PFSK-1 (cell line): ENCODE data around the gene MAD1L1.

Experiments used
- FOXP2 ChIP-seq: optimal IDR thresholded peaks from 2 replicates; pipeline ENCODE3; 2011; ENCODE audit warnings: borderline replicate concordance, control low read depth, inconsistent platforms; ENCODE audit not compliant: insufficient read depth; ENCODE audit errors: extremely low read length, extremely low read depth
- POLR2AphosphoS5 ChIP-seq: IDR thresholded peaks from 2 replicates; pipeline ENCODE4 v1.6.1; 2012; ENCODE audit warnings: low read depth, mild to moderate bottlenecking, control low read depth, low read length, moderate library complexity
- REST ChIP-seq, 2 experiments: IDR thresholded peaks; 2 replicates each; pipeline versions ENCODE4 v1.6.1 to v1.8.0; 2011 to 2012; ENCODE audit warnings: low read depth in 2 of 2, low read length in 2 of 2, control low read depth in 1 of 2, inconsistent platforms in 1 of 2, mild to moderate bottlenecking in 1 of 2, moderate library complexity in 1 of 2; ENCODE audit not compliant: insufficient read depth in 1 of 2
- SIN3A ChIP-seq: IDR thresholded peaks from 2 replicates; pipeline ENCODE4 v1.6.1; 2012; ENCODE audit warnings: mild to moderate bottlenecking, low read length, moderate library complexity, borderline replicate concordance; ENCODE audit not compliant: insufficient read depth
- TAF1 ChIP-seq: IDR thresholded peaks from 2 replicates; pipeline ENCODE4 v1.6.1; 2012; ENCODE audit warnings: low read length, control low read depth, borderline replicate concordance; ENCODE audit not compliant: insufficient read depth

The MAD1L1 gene

GRCh38 chr7:2022737-2023250 lies 210.0 kb downstream of the MAD1L1 start:
- TF ChIP-seq POLR2AphosphoS5 = no peak
- TF ChIP-seq SIN3A = no peak
- no peak for TF ChIP-seq REST (IDR thresholded peaks at IDR 0.05; ENCODE audit: insufficient read depth in 1 of 2, low read depth in 2 of 2, low read length in 2 of 2)
- no peak for TF ChIP-seq FOXP2
- TF ChIP-seq TAF1 = no peak

GRCh38 chr7:2022021-2022409 lies 210.7 kb downstream of the MAD1L1 start:
- no peak for TF ChIP-seq SIN3A
- TF ChIP-seq FOXP2 = no peak

- no peak for TF ChIP-seq POLR2AphosphoS5
- no peak for TF ChIP-seq SIN3A
- TF ChIP-seq FOXP2 = no peak
- TF ChIP-seq TAF1 = no peak
Measured at GRCh38 chr7:2019711-2020511, 212.8 kb downstream of the MAD1L1 start.

GRCh38 chr7:2019461-2019710 lies 213.4 kb downstream of the MAD1L1 start:
- TF ChIP-seq TAF1 (no peak), POLR2AphosphoS5 (no peak), FOXP2 (no peak), SIN3A (no peak), REST (IDR thresholded peaks at IDR 0.05; ENCODE audit: insufficient read depth in 1 of 2, low read depth in 2 of 2, low read length in 2 of 2) (no peak)

GRCh38 chr7:2018569-2019460 lies 213.9 kb downstream of the MAD1L1 start:
- TF ChIP-seq REST (IDR thresholded peaks at IDR 0.05; ENCODE audit: insufficient read depth in 1 of 2, low read depth in 2 of 2, low read length in 2 of 2) = no peak
- TF ChIP-seq FOXP2 = no peak
- TF ChIP-seq POLR2AphosphoS5 = no peak
- TF ChIP-seq TAF1 = no peak
- no peak for TF ChIP-seq SIN3A
